ENCODE data around the gene ZBTB16. TPM values are rescaled to one million over a fixed set of nuclear protein-coding genes. Genes with fewer than 3 reads are reported as not detected.
"Not testable (repeated sequence)": the region's sequence is repeated elsewhere in the genome, so short reads cannot be mapped to it uniquely, and the experiment has no call there.

The ZBTB16 gene
- total RNA-seq, 1 experiment from 2014 or later, result not detected

DNA sequence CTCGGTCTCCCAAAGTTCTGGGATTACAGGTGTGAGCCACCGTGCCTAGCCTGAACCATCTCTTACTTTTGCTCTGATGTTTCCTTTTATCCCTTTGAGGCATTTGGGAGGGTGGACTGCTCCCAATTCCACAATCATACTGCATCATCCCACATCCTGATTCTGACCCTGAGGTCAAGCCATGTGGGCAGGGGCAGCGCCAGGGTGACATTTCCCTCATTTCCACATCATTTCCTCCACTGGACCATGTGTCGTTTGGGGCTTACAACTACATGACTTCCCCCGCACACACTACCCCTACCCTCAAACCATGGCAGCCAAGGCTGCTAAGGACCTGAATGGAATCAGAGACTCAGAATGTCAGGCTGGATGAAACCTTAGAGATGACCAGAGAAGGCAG lies 26.4 kb upstream of the ZBTB16 start:
- H3K27me3 ChIP-seq (ENCODE audit: control insufficient read depth, insufficient read depth, low read length), result no peaks in the 10 kb centered on the region; the same call in 1 of the 2 replicates
- no peaks in the 10 kb centered on the region for H3K36me3 ChIP-seq (replicated peaks; ENCODE audit: control insufficient read depth, insufficient read depth, low read length)
- H3K4me3 ChIP-seq (ENCODE audit: insufficient read depth, low read depth, low read length), result no peak overlapping the region
- no peak for DNase-seq

DNA sequence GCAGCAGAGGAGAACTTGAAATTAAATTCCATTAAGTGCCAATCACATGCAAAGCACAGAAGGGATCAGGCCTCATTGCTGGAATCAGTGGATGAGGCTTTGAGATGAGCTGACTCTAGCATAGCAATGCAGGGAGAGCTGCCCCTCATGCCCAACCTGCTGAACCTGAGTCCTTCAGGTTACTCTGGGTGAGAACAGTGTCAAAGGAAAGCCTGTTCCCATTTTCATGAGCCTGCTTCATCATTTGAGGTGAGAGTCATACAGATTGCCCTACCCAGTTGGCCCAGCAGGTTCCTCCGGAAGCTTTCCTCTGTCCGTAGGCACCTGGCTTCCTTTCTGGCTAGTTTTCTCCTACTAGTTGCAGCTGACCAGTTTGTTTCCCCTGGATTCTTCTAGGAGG lies 25.9 kb upstream of the ZBTB16 start:
- Histone ChIP-seq H3K27me3 (ENCODE audit: control insufficient read depth, insufficient read depth, low read length) (no peaks in the 10 kb centered on the region; the same call in 1 of the 2 replicates), H3K4me3 (ENCODE audit: insufficient read depth, low read depth, low read length) (no peak overlapping the region), H3K36me3 (replicated peaks; ENCODE audit: control insufficient read depth, insufficient read depth, low read length) (no peaks in the 10 kb centered on the region)
- no peak for DNase-seq

DNA sequence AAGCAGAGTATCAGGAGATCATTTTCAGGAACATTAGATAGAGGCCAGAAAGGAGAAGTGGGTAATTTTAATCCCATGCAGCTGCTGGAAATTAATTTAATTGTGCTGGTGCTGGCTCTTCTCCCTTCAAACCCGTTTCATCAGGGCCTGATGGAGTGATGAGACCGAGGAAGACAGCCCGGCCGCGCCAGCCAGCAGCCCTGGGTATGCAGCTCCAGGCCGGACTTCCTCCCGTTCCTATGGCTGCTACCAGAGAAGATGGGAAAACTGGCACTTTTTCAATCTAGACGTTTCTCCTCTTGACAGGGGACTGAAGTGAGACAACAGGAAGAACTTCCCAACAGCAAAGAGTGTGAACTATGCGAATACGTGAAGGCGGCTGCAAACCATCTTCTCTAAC lies 24.6 kb upstream of the ZBTB16 start:
- Histone ChIP-seq H3K36me3 (replicated peaks; ENCODE audit: control insufficient read depth, insufficient read depth, low read length) (no peaks in the 10 kb centered on the region), H3K27me3 (ENCODE audit: control insufficient read depth, insufficient read depth, low read length) (no peaks in the 10 kb centered on the region; the same call in 1 of the 2 replicates), H3K4me3 (ENCODE audit: insufficient read depth, low read depth, low read length) (no peak overlapping the region)
- DNase-seq, result no peak

DNA sequence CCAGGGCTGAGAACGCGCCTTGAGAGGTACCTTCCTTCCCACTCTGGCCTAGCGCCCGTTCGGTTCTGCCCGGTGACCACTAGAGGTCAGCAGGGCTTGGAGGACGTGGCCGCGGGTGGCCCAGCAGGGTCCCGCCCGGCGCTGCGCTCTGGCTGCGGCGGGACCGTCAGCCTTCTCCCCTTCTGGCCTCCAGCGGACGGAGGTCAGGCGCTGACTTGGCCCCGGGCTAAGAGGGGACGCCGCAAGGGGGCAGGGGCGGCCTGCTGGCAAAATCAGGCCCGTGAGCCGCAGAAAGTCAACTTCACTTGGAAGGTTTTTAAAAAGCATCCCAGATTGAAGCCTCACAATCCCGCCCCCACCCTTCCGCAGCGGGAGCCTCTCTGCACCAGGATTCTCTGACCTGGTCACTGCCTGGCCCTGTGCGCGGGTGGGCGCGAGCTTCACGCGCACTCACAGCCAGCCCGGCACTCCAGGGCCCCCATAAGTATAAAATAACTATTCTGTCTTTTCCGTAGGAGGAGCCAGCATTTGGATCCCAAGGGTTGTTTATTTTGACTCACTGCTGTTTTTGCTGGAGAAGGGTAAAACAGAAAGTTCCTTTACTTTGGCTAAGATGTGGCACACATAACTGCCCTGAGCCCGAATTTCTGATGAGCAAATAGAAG lies 23.2 kb upstream of the ZBTB16 start:
- no peaks in the 10 kb centered on the region; the same call in 1 of the 2 replicates for H3K27me3 ChIP-seq (ENCODE audit: control insufficient read depth, insufficient read depth, low read length)
- no peaks in the 10 kb centered on the region for H3K36me3 ChIP-seq (replicated peaks; ENCODE audit: control insufficient read depth, insufficient read depth, low read length)
- peak; percentile 94 for DNase-seq
- H3K4me3 ChIP-seq (ENCODE audit: insufficient read depth, low read depth, low read length), result peak overlapping the region; percentile 2; the same call in 1 of the 2 replicates

DNA sequence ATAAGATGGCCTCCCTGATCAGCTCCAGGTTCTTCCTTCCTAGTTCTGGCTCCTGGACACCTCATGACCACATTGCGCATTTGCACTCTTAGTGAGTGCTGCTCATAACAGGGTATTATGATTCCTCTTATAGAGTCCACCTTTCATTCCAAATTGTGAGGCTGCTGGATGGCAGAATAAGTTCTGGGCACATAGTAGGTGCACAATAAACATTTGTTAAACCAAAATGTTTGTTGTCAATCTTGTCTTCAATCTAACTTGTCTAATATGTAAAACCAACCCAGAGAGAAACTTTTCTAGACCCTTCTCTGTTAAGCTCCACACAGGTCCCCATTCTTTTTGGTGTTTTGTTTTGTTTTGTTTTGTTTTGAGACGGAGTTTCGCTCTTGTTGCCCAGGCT lies 22.6 kb upstream of the ZBTB16 start:
- Histone ChIP-seq H3K36me3 (replicated peaks; ENCODE audit: control insufficient read depth, insufficient read depth, low read length) (no peaks in the 10 kb centered on the region), H3K4me3 (ENCODE audit: insufficient read depth, low read depth, low read length) (no peak overlapping the region), H3K27me3 (ENCODE audit: control insufficient read depth, insufficient read depth, low read length) (no peaks in the 10 kb centered on the region; the same call in 1 of the 2 replicates)
- no peak for DNase-seq

DNA sequence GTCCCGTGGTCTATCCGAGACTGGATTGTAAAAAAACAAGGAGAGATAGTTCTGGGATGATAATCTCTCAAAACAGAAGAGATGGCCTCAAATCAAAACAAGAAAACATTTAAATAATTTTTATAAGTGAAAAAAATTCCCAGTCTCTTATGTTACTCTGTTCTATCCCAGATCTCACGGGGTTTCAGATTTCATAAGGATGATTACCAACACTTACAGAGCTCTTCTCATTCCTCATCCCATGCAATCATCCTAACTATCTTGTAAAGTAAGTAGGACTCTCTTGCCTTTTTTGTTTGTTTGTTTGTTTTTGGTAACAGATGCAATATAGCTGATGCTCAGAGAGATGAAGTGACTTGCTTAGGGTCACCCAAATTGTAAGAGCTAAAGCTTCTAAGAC lies 20.0 kb upstream of the ZBTB16 start:
- H3K4me3 ChIP-seq (ENCODE audit: insufficient read depth, low read depth, low read length), result no peak overlapping the region
- H3K36me3 ChIP-seq (replicated peaks; ENCODE audit: control insufficient read depth, insufficient read depth, low read length), result no peaks in the 10 kb centered on the region
- H3K27me3 ChIP-seq (ENCODE audit: control insufficient read depth, insufficient read depth, low read length), result no peaks in the 10 kb centered on the region; the same call in 1 of the 2 replicates
- DNase-seq, result no peak

DNA sequence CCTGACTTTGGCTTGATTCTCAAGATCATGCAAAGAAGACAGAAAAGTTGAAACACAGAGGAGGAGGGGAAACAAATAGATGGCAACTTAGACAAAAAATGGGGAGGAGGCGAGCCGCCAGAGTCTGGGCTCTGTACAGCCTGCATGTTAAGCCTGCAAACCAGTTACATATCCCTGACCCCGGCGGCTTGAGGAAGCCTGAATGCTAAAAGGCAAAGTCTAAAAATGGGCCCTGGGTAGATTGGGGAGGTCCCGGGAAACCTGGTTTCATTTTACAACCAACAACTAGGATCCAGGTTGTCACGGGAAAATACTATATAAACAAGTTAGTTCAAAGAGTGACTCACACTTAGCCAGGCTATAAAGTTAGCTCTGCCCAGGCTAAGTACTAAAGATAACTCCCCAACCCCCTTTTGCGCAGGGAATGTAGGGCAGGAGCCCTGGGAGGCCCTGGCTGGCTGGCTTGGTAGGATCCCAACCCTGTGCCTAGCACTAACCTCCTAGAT lies 18.8 kb upstream of the ZBTB16 start:
- Histone ChIP-seq H3K4me3 (ENCODE audit: insufficient read depth, low read depth, low read length) (no peak overlapping the region), H3K36me3 (replicated peaks; ENCODE audit: control insufficient read depth, insufficient read depth, low read length) (no peaks in the 10 kb centered on the region), H3K27me3 (ENCODE audit: control insufficient read depth, insufficient read depth, low read length) (no peaks in the 10 kb centered on the region; the same call in 1 of the 2 replicates)
- DNase-seq, result no peak

DNA sequence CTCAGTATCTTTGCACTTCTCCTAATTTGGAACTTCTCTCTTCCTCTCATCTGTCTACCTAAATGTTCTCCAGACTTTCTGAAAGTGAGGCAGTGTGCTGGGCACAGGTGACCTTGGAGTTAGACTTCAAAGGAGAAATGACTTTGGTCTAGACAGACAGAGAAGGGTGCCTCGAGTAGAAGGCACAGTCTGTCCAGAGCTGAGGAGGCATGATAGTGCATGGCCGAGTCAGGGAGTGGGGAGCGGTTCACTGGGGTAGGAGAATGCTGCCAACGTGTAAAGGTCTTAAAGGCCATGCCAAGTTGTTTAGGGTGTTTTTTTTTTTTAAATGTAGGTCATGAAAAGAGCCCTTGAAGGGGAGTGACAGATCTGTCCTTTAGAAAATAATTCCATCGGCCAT lies 17.3 kb upstream of the ZBTB16 start:
- Histone ChIP-seq H3K36me3 (replicated peaks; ENCODE audit: control insufficient read depth, insufficient read depth, low read length) (no peaks in the 10 kb centered on the region), H3K27me3 (ENCODE audit: control insufficient read depth, insufficient read depth, low read length) (no peaks in the 10 kb centered on the region; the same call in 1 of the 2 replicates), H3K4me3 (ENCODE audit: insufficient read depth, low read depth, low read length) (no peak overlapping the region)
- DNase-seq, result no peak

DNA sequence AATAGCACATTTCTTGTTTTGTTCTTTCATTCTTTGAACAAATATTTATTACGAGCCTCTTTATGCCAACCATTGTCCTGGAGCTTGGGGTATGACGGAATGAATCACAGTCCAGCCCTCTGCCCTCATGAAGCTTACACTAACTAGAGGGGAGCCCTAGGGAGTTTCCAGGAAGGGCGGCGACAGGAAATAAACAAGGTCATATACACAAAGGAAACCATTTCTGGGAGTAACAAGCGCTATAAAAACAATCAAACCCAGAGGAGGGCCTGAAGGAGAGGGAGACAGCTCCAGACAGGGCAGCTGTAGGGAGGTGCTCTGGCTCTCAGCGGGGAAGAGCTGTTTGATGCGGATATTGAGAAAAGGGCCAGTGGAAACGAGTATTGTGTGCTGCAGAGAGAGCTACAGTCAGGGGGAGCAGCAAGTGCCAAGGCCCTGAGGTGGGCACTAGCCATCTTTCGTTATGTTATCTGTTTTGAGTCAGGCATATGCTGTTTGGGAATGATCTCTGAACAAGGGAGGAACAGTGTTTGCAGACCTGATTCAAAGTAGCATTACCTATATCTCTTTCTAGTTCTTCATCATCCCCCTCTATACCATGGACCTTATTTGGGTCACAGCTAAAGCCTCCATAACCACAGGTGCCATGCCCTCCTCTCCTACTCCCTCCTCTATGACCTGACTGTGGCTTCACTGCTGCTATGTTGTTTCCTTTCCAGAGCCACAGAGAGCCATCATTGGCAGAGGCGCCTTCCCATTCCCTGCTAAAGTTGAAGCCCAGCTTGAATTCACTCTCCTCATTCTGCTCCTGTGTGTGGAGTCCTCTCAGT lies 15.3 kb upstream of the ZBTB16 start:
- Histone ChIP-seq H3K36me3 (replicated peaks; ENCODE audit: control insufficient read depth, insufficient read depth, low read length) (no peaks in the 10 kb centered on the region), H3K4me3 (ENCODE audit: insufficient read depth, low read depth, low read length) (no peak overlapping the region)
- no peak for DNase-seq

DNA sequence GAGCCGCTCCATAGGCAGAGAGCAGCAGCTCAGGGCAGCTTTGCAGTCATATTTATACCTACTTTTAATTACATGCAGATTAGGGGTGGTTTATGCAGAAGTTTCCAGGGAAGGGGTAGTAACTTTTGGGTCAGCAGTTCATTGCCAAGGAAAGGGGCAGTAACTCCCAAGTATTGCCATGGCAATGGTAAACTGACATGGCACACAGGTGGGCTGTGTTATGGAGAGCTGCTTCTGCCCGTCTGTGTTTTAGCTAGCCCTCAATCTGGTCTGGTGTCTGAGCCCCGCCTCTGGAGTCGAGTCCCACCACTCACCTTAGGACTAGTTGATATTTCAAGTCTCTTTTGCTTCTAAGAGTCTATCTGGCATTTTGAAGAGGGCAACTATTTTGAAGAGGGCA lies 12.2 kb upstream of the ZBTB16 start:
- Histone ChIP-seq H3K4me3 (ENCODE audit: insufficient read depth, low read depth, low read length) (no peak overlapping the region), H3K27me3 (ENCODE audit: control insufficient read depth, insufficient read depth, low read length) (no peaks in the 10 kb centered on the region; the same call in 1 of the 2 replicates), H3K36me3 (replicated peaks; ENCODE audit: control insufficient read depth, insufficient read depth, low read length) (no peaks in the 10 kb centered on the region)
- DNase-seq, result no peak

More for the DNA sequence above, 15.3 kb upstream of the ZBTB16 start:
- no peaks in the 10 kb centered on the region; the same call in 1 of the 2 replicates for H3K27me3 ChIP-seq (ENCODE audit: control insufficient read depth, insufficient read depth, low read length)

DNA sequence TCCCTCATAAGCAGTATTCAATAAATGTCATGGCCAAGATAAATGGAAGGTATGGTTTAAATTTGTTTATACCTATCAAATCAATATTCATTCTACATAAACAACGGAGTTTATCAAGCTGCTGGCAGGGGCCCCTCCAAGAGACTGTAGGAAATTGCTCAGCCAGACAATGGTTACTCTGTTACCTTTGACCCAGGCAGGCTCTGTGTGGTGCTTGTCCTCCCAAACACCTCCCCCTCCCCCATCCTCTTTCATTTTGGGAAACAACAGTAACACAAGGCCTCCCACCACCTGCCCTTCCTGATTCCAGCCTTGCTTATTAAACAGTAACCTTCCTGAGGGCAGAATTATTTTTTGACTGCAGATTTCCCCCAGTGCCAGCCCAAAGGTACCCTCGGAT lies 10.5 kb upstream of the ZBTB16 start:
- no peaks in the 10 kb centered on the region; the same call in 1 of the 2 replicates for H3K27me3 ChIP-seq (ENCODE audit: control insufficient read depth, insufficient read depth, low read length)
- H3K36me3 ChIP-seq (replicated peaks; ENCODE audit: control insufficient read depth, insufficient read depth, low read length), result no peaks in the 10 kb centered on the region
- no peak for DNase-seq
- no peak overlapping the region for H3K4me3 ChIP-seq (ENCODE audit: insufficient read depth, low read depth, low read length)

DNA sequence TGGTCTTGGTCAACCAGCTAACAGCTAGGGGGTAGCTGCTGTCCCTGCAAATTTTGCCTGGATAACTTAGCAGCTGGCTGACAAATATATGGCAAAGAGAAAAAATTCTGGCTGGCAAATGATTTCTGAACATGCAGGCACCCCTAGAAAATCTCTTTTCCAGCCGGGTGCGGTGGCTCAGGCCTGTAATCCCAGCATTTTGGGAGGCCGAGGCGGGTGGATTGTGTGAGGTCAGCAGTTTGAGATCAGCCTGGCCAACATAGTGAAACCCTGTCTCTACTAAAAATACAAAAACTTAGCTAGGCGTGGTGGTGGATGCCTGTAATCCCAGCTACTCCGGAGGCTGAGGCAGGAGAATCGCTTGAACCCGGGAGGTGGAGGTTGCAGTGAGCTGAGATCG lies 9.7 kb upstream of the ZBTB16 start:
- DNase-seq; H3K4me3 ChIP-seq (ENCODE audit: insufficient read depth, low read depth, low read length); H3K36me3 ChIP-seq (replicated peaks; ENCODE audit: control insufficient read depth, insufficient read depth, low read length); H3K27me3 ChIP-seq (ENCODE audit: control insufficient read depth, insufficient read depth, low read length): not testable (repeated sequence)

DNA sequence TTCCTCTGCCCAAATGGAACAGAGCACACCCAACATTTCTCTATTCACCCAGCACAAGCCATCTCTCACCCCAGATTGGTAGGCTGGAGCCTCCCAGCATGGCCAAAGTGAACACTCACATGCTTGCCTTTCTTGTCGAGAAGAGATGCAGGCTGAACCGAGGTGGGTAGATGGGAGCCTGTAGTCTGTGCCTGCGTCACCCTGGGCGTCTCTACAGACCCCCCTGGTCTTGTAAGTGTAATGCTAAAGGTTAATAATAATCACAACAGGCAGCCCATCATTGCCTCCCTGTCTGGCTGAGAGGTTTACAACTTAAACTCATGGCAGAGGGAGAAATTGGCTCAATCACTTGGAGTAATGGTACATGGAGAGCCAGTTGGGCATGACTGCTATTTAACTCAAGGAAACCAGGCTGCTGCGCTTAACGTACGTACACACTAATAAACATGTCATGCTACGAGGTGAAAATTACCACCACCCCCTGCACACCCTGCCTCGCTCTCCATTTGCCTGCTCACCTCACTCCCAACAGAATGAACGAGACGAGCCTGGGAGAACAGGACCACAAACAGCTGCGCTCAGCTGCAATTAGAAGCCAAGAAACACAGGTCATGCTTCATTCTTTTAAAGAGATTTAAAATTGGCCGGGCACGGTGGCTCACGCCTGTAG lies 9.1 kb upstream of the ZBTB16 start:
- peaks cover 3% of the 10 kb centered on the region; the same call in 1 of the 2 replicates for H3K27me3 ChIP-seq (ENCODE audit: control insufficient read depth, insufficient read depth, low read length)
- no peak for DNase-seq
- H3K4me3 ChIP-seq (ENCODE audit: insufficient read depth, low read depth, low read length), result no peak overlapping the region
- no peaks in the 10 kb centered on the region for H3K36me3 ChIP-seq (replicated peaks; ENCODE audit: control insufficient read depth, insufficient read depth, low read length)

DNA sequence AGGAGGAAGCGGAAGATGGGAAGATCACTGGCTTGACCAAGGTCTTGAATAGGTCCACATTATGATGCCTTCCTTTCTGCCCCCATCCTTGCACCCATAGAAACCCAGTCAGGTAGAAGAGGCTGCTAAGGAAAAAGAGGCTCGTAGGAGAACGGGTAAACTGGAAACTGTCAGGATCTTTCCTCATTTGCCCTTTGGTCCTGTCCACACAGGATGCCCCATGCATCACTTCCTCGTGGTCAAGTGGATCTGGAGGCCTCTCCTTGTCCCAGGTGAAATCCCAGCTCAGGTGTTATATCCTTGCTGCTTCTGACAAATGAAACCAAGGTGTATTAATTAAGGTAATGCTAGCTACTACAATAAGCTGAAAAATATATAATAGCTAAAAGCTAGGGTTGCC lies 8.0 kb upstream of the ZBTB16 start:
- no peak for DNase-seq
- Histone ChIP-seq H3K4me3 (ENCODE audit: insufficient read depth, low read depth, low read length) (no peak overlapping the region), H3K36me3 (replicated peaks; ENCODE audit: control insufficient read depth, insufficient read depth, low read length) (no peaks in the 10 kb centered on the region), H3K27me3 (ENCODE audit: control insufficient read depth, insufficient read depth, low read length) (peaks cover 3% of the 10 kb centered on the region)
